GM12878 (cell line): Measurements from ENCODE around the gene SLC22A23. TPM values are rescaled to one million over a fixed set of nuclear protein-coding genes. Genes with fewer than 3 reads are reported as not detected.

Source experiments
- ATF2 ChIP-seq: IDR thresholded peaks from 2 replicates; pipeline ENCODE4 v1.6.1; 2012; ENCODE audit warnings: low read length, inconsistent platforms
- ESRRA ChIP-seq: IDR thresholded peaks from 2 replicates; pipeline ENCODE4 v1.6.1; 2012; ENCODE audit warnings: mild to moderate bottlenecking, low read length, improper control_type of control experiment
- IKZF1 ChIP-seq: fragments of 450-650 bp; conservative IDR thresholded peaks from 2 replicates; pipeline ENCODE4 v1.6.1; 2017; ENCODE audit warnings: antibody characterized with exemption, mild to moderate bottlenecking
- JUND ChIP-seq: IDR thresholded peaks from 2 replicates; pipeline ENCODE4 v1.6.1; 2012; ENCODE audit warnings: low read depth, mild to moderate bottlenecking, low read length, improper control_type of control experiment, moderate library complexity
- NR2C1 ChIP-seq: fragments of 450-650 bp; IDR thresholded peaks from 2 replicates; pipeline ENCODE4 v1.6.1; 2017; ENCODE audit warnings: antibody characterized with exemption, mild to moderate bottlenecking, moderate library complexity
- NR2C2 ChIP-seq: IDR thresholded peaks from 2 replicates; pipeline ENCODE4 v1.6.1; 2011; ENCODE audit warnings: borderline replicate concordance, low read depth; ENCODE audit not compliant: control insufficient read depth, insufficient read length
- NR2F1 ChIP-seq: fragments of 450-650 bp; conservative IDR thresholded peaks from 2 replicates; pipeline ENCODE4 v1.6.1; 2017; ENCODE audit warnings: mild to moderate bottlenecking
- PAX5 ChIP-seq: IDR thresholded peaks from 2 replicates; pipeline ENCODE4 v1.6.1; 2011; ENCODE audit warnings: low read depth, low read length, borderline replicate concordance
- STAT3 ChIP-seq: IDR thresholded peaks from 2 replicates; pipeline ENCODE4 v1.6.1; 2011; ENCODE audit warnings: low read depth, low read length, improper control_type of control experiment
- ZSCAN29 ChIP-seq: fragments of 450-650 bp; IDR thresholded peaks from 2 replicates; pipeline ENCODE4 v1.6.1; 2017; ENCODE audit warnings: mild to moderate bottlenecking, moderate library complexity
- polyA plus RNA-seq, 11 experiments: library from polyadenylated mRNA; depleted of rRNA in 4 of 11; unstranded in 6 of 11; stranded (reverse) in 5 of 11; fragments of >200 nt; fragmentation: Nextera tagmentation in 4 of 11; fragmentation: Illumina TruSeq in 1 of 11; extraction: Ambion mirVana in 4 of 11; extraction: Trizol in 1 of 11; gene quantifications; 1 replicate in 1 of 11; 2 replicates in 10 of 11; pipeline versions ENCODE4 v1.2.1 to v1.2.3, GENCODE V29; 2011 to 2016; ENCODE audit warnings: inconsistent platforms in 2 of 11, missing spikeins in 2 of 11, low read depth in 1 of 11
- total RNA-seq, 4 experiments: library from RNA; depleted of rRNA in 3 of 4; stranded (reverse); fragments of >200 nt in 3 of 4; fragmentation: Illumina TruSeq in 1 of 4; extraction: Trizol in 1 of 4; gene quantifications; 2 replicates each; pipeline versions ENCODE4 v1.2.1 to v1.2.3, GENCODE V29; 2013 to 2021
- TF ChIP-seq, protein P1 (sequence below): fragments of 450-650 bp; IDR thresholded peaks from 2 replicates; pipeline ENCODE4 v1.6.1; 2016; ENCODE audit warnings: mild to moderate bottlenecking
- TF ChIP-seq, protein P2 (sequence below): fragments of 450-650 bp; IDR thresholded peaks from 2 replicates; pipeline ENCODE4 v1.6.1; 2017; ENCODE audit warnings: mild to moderate bottlenecking, moderate library complexity

SLC22A23 gene
- total and polyA plus RNA-seq, 10 of the 15 experiments (the other 5 are each of a cell fraction or from before 2014, with no cell fraction given): 0.20 to 2.4 (median 0.74) TPM

GRCh38 chr6:3428247-3428646 is 28.6 kb downstream of the SLC22A23 start (continued):
- TF ChIP-seq ESRRA (no peak), JUND (no peak), IKZF1 (no peak), ATF2 (no peak), PAX5 (no peak), NR2C2 (no peak), NR2F1 (no peak), ZSCAN29 (no peak), STAT3 (no peak), NR2C1 (no peak)
- TF ChIP-seq, protein P1, sequence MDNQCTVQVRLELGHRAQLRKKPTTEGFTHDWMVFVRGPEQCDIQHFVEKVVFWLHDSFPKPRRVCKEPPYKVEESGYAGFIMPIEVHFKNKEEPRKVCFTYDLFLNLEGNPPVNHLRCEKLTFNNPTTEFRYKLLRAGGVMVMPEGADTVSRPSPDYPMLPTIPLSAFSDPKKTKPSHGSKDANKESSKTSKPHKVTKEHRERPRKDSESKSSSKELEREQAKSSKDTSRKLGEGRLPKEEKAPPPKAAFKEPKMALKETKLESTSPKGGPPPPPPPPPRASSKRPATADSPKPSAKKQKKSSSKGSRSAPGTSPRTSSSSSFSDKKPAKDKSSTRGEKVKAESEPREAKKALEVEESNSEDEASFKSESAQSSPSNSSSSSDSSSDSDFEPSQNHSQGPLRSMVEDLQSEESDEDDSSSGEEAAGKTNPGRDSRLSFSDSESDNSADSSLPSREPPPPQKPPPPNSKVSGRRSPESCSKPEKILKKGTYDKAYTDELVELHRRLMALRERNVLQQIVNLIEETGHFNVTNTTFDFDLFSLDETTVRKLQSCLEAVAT: no peak
- TF ChIP-seq, protein P2, sequence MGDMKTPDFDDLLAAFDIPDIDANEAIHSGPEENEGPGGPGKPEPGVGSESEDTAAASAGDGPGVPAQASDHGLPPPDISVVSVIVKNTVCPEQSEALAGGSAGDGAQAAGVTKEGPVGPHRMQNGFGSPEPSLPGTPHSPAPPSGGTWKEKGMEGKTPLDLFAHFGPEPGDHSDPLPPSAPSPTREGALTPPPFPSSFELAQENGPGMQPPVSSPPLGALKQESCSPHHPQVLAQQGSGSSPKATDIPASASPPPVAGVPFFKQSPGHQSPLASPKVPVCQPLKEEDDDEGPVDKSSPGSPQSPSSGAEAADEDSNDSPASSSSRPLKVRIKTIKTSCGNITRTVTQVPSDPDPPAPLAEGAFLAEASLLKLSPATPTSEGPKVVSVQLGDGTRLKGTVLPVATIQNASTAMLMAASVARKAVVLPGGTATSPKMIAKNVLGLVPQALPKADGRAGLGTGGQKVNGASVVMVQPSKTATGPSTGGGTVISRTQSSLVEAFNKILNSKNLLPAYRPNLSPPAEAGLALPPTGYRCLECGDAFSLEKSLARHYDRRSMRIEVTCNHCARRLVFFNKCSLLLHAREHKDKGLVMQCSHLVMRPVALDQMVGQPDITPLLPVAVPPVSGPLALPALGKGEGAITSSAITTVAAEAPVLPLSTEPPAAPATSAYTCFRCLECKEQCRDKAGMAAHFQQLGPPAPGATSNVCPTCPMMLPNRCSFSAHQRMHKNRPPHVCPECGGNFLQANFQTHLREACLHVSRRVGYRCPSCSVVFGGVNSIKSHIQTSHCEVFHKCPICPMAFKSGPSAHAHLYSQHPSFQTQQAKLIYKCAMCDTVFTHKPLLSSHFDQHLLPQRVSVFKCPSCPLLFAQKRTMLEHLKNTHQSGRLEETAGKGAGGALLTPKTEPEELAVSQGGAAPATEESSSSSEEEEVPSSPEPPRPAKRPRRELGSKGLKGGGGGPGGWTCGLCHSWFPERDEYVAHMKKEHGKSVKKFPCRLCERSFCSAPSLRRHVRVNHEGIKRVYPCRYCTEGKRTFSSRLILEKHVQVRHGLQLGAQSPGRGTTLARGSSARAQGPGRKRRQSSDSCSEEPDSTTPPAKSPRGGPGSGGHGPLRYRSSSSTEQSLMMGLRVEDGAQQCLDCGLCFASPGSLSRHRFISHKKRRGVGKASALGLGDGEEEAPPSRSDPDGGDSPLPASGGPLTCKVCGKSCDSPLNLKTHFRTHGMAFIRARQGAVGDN: no peak
